Measurements from ENCODE around the gene CADPS. TPM values are rescaled to one million over a fixed set of nuclear protein-coding genes. Genes with fewer than 3 reads are reported as not detected.

CADPS gene
- total RNA-seq, 1 experiment from 2014 or later, result not detected

- no peaks in the 10 kb centered on the region for H3K9me3 ChIP-seq (ENCODE audit: insufficient read depth, low read depth)
- H3K9me2 ChIP-seq (ENCODE audit: insufficient read depth), result no peaks in the 10 kb centered on the region
- intact Hi-C loops (cut with micrococcal nuclease; ENCODE audit: unreplicated experiment), result no loop called here
- no peaks in the 10 kb centered on the region for H3K79me2 ChIP-seq (ENCODE audit: low read depth)
- BruUV-seq (replicated peaks), result no TSS peak
- no peaks in the 10 kb centered on the region for H3F3A ChIP-seq (ENCODE audit: insufficient read depth, low read depth)
- H4K20me1 ChIP-seq (ENCODE audit: insufficient read depth), result no peaks in the 10 kb centered on the region
- ChIA-PET POLR2A (ENCODE audit: unreplicated experiment) (no interaction called here), CTCF (no interaction called here)
- DNase-seq, result no peak
- H3K4me3 ChIP-seq, result no peak overlapping the region
- H2AFZ ChIP-seq, result no peak overlapping the region
- H3K36me3 ChIP-seq (ENCODE audit: low read depth), result no peaks in the 10 kb centered on the region
- H3K4me1 ChIP-seq (replicated peaks; ENCODE audit: insufficient read depth), result no peaks in the 10 kb centered on the region
- H3K4me2 ChIP-seq, result no peak overlapping the region
- no peaks in the 10 kb centered on the region for H3K27me3 ChIP-seq (ENCODE audit: insufficient read depth, low read depth)
- no peak overlapping the region for H3K27ac ChIP-seq
- no peak for TF ChIP-seq EZH2 (IDR thresholded peaks at IDR 0.05; ENCODE audit: low read depth)
- no peak for TF ChIP-seq CTCF (conservative IDR thresholded peaks at IDR 0.05)
These were observed 1.8 kb downstream of the CADPS start for GRCh38 chr3:62873451-62873760.

GRCh38 chr3:62872318-62872717, 2.9 kb downstream of the CADPS start:
- no peaks in the 10 kb centered on the region for H3K4me1 ChIP-seq (replicated peaks; ENCODE audit: insufficient read depth)
- H4K20me1 ChIP-seq (ENCODE audit: insufficient read depth), result no peaks in the 10 kb centered on the region
- POLR2A ChIA-PET (ENCODE audit: unreplicated experiment), result interaction anchor here (0.7 kb wide), 1 partner anchor 13 kb away, joined by 4 read pairs; no protein-coding TSS in a partner anchor
- no peaks in the 10 kb centered on the region for H3K9me3 ChIP-seq (ENCODE audit: insufficient read depth, low read depth)
- no peak overlapping the region for H2AFZ ChIP-seq
- H3K4me2 ChIP-seq, result no peak overlapping the region
- DNase-seq, result no peak
- intact Hi-C loops (cut with micrococcal nuclease; ENCODE audit: unreplicated experiment), result no loop called here
- H3K36me3 ChIP-seq (ENCODE audit: low read depth), result no peaks in the 10 kb centered on the region
- H3K9me2 ChIP-seq (ENCODE audit: insufficient read depth), result no peaks in the 10 kb centered on the region
- H3K27ac ChIP-seq, result no peak overlapping the region
- H3K4me3 ChIP-seq, result no peak overlapping the region
- no peaks in the 10 kb centered on the region for H3K27me3 ChIP-seq (ENCODE audit: insufficient read depth, low read depth)
- no peaks in the 10 kb centered on the region for H3F3A ChIP-seq (ENCODE audit: insufficient read depth, low read depth)
- TF ChIP-seq CTCF (conservative IDR thresholded peaks at IDR 0.05) (no peak), EZH2 (IDR thresholded peaks at IDR 0.05; ENCODE audit: low read depth) (no peak)
- CTCF ChIA-PET, result interaction anchor here (0.6 kb wide), 1 partner anchor 17 kb away, joined by 3 read pairs; no protein-coding TSS in a partner anchor
- BruUV-seq (replicated peaks), result no TSS peak
- no peaks in the 10 kb centered on the region for H3K79me2 ChIP-seq (ENCODE audit: low read depth)

DNA sequence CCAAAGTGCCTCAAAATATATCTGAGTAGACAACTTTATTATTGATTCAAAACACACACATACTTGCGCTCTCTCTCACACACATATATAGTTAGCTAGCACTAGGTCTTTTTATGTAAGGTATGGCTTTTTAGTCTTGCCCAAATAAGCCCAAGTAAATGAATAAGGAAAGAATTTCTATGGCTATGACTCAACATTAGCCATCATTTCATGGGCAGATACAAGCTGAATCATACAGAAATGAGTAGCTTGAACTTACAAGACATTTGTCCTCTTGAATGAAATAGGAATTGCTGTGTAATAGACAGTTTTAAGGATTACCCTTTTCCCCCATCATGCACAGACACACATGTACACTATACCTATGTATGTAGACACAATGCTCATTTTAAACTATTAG, 4.9 kb downstream of the CADPS start:
- no peaks in the 10 kb centered on the region for H3K9me3 ChIP-seq (ENCODE audit: insufficient read depth, low read depth)
- no peak overlapping the region for H3K4me2 ChIP-seq
- no peak for TF ChIP-seq EZH2 (IDR thresholded peaks at IDR 0.05; ENCODE audit: low read depth)
- H3K27me3 ChIP-seq (ENCODE audit: insufficient read depth, low read depth), result no peaks in the 10 kb centered on the region
- H3K36me3 ChIP-seq (ENCODE audit: low read depth), result no peaks in the 10 kb centered on the region
- no peak overlapping the region for H2AFZ ChIP-seq
- ChIA-PET CTCF (no interaction called here), POLR2A (ENCODE audit: unreplicated experiment) (no interaction called here)
- H3K9me2 ChIP-seq (ENCODE audit: insufficient read depth), result no peaks in the 10 kb centered on the region
- no peaks in the 10 kb centered on the region for H3K4me1 ChIP-seq (replicated peaks; ENCODE audit: insufficient read depth)
- intact Hi-C loops (cut with micrococcal nuclease; ENCODE audit: unreplicated experiment), result no loop called here
- H3K27ac ChIP-seq, result no peak overlapping the region
- no TSS peak for BruUV-seq (replicated peaks)
- H3K79me2 ChIP-seq (ENCODE audit: low read depth), result no peaks in the 10 kb centered on the region
- H4K20me1 ChIP-seq (ENCODE audit: insufficient read depth), result no peaks in the 10 kb centered on the region
- DNase-seq, result no peak
- H3K4me3 ChIP-seq, result no peak overlapping the region
- H3F3A ChIP-seq (ENCODE audit: insufficient read depth, low read depth), result no peaks in the 10 kb centered on the region

DNA sequence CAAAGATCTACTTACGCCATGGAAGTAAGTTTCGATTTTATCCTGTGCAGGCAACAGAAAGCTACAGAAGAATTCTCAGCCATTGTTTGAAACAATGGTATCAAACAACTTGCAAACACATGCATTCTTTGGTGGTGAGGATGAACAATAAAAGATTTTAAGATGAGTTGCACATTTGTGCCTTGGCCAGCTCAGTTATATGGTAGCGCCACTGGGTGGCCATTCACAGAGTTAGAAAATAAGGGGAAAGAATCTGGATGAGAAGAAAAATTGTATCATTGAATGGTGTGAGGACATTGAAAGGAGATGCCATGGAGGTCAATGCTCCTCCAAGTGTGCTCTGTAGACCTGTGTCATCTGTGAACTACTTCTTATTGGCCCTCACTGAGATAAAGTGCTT, 11.6 kb downstream of the CADPS start:
- intact Hi-C loops (cut with micrococcal nuclease; ENCODE audit: unreplicated experiment), result no loop called here
- Histone ChIP-seq H3K9me2 (ENCODE audit: insufficient read depth) (no peaks in the 10 kb centered on the region), H3K4me3 (no peak overlapping the region), H3K27ac (no peak overlapping the region), H3K27me3 (ENCODE audit: insufficient read depth, low read depth) (no peaks in the 10 kb centered on the region), H3K4me1 (replicated peaks; ENCODE audit: insufficient read depth) (no peaks in the 10 kb centered on the region), H3K9me3 (ENCODE audit: insufficient read depth, low read depth) (no peaks in the 10 kb centered on the region), H4K20me1 (ENCODE audit: insufficient read depth) (no peaks in the 10 kb centered on the region), H3F3A (ENCODE audit: insufficient read depth, low read depth) (no peaks in the 10 kb centered on the region), H2AFZ (no peak overlapping the region), H3K79me2 (ENCODE audit: low read depth) (no peaks in the 10 kb centered on the region), H3K36me3 (ENCODE audit: low read depth) (no peaks in the 10 kb centered on the region), H3K4me2 (no peak overlapping the region)
- TF ChIP-seq EZH2 (IDR thresholded peaks at IDR 0.05; ENCODE audit: low read depth), result no peak
- no peak for TF ChIP-seq CTCF (conservative IDR thresholded peaks at IDR 0.05)
- CTCF ChIA-PET, result no interaction called here
- POLR2A ChIA-PET (ENCODE audit: unreplicated experiment), result no interaction called here
- BruUV-seq (replicated peaks), result no TSS peak
- no peak for DNase-seq

Measured in PC-9 (cell line).